GM21717 (cell line): ENCODE measurements around the gene CRYGN.

ENCODE experiments used
- ATAC-seq: cut with Tn5 transposase; IDR thresholded peaks from one replicate; pipeline ENCODE4 v1.9.1; 2021; ENCODE audit warnings: mild to moderate bottlenecking, moderate library complexity; ENCODE audit not compliant: unreplicated experiment

The CRYGN gene

GRCh38 chr7:151439855-151440798 lies at the start of gene CRYGN:
Gene CRYGN (minus strand): TSS chr7:151440141. CDS start chr7:151439917, 224 bp downstream.
- ATAC-seq, result no peak

GRCh38 chr7:151489498-151489897 lies 49.6 kb upstream of the CRYGN start:
- no peak for ATAC-seq

- no peak for ATAC-seq
Measured at GRCh38 chr7:151488096-151488495, 48.2 kb upstream of the CRYGN start.

GRCh38 chr7:151487228-151487627 lies 47.3 kb upstream of the CRYGN start:
- no peak for ATAC-seq

- no peak for ATAC-seq
Measured at GRCh38 chr7:151486074-151486473, 46.1 kb upstream of the CRYGN start.

GRCh38 chr7:151484971-151485707 lies 45.2 kb upstream of the CRYGN start:
- peak; percentile 61 for ATAC-seq

- no peak for ATAC-seq
Measured at GRCh38 chr7:151483711-151483983, 43.7 kb upstream of the CRYGN start.

GRCh38 chr7:151482883-151483710 lies 43.2 kb upstream of the CRYGN start:
- ATAC-seq, result no peak

- no peak for ATAC-seq
Measured at GRCh38 chr7:151481650-151482505, 41.9 kb upstream of the CRYGN start.

- no peak for ATAC-seq
Measured at GRCh38 chr7:151477867-151478266, 37.9 kb upstream of the CRYGN start.

- ATAC-seq, result peak; percentile 40
Measured at GRCh38 chr7:151472644-151473380, 32.9 kb upstream of the CRYGN start.

- no peak for ATAC-seq
Measured at GRCh38 chr7:151470711-151471110, 30.8 kb upstream of the CRYGN start.

- no peak for ATAC-seq
Measured at GRCh38 chr7:151469281-151469680, 29.3 kb upstream of the CRYGN start.

- no peak for ATAC-seq
Measured at GRCh38 chr7:151468217-151469018, 28.5 kb upstream of the CRYGN start.

GRCh38 chr7:151465169-151465568 lies 25.2 kb upstream of the CRYGN start:
- ATAC-seq, result no peak

GRCh38 chr7:151462306-151462779 lies 22.4 kb upstream of the CRYGN start:
- ATAC-seq, result no peak

GRCh38 chr7:151461942-151462230 lies 21.9 kb upstream of the CRYGN start:
- no peak for ATAC-seq

GRCh38 chr7:151461096-151461941 lies 21.4 kb upstream of the CRYGN start:
- no peak for ATAC-seq
